NOMO-1 treated with dmso at 0.1 percent for 144 hours (cell line): ENCODE measurements around the gene RAB6C.
"Not testable (repeated sequence)": the region's sequence is repeated elsewhere in the genome, so short reads cannot be mapped to it uniquely, and the experiment has no call there.

ENCODE experiments used
- DNase-seq: peaks from one replicate; lab custom pipeline; 2025; ENCODE audit not compliant: unreplicated experiment; lab: John Stamatoyannopoulos, UW

Gene RAB6C

DNA sequence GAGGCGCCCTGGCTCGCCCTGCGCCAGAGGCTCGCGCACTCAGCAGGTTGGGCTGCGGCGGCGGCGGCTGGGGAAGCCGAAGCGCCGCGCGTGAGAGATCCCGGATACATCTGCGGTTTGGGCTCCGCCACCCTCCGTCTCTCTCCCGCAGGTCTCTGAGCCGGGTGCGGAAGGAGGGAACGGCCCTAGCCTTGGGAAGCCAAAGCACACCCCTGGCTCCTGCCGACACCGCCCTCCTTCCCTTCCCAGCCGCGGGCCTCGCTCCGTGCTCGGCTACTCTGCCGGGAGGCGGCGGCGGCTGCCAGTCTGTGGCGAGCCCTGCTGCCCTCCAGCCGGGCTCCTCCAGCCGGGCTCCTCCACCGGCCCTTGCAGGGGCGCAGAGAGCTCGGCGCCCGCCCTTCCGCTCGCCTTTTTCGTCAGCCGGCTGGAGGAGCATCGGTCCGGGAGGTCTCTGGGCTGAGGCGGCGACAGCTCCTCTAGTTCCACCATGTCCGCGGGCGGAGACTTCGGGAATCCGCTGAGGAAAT is at the start of gene RAB6C:
Gene RAB6C, plus strand, starts transcription at position 38 of the 527 bp plus-strand sequence. Its CDS starts 450 bp downstream, at position 488.
- DNase-seq = not testable (repeated sequence)

DNA sequence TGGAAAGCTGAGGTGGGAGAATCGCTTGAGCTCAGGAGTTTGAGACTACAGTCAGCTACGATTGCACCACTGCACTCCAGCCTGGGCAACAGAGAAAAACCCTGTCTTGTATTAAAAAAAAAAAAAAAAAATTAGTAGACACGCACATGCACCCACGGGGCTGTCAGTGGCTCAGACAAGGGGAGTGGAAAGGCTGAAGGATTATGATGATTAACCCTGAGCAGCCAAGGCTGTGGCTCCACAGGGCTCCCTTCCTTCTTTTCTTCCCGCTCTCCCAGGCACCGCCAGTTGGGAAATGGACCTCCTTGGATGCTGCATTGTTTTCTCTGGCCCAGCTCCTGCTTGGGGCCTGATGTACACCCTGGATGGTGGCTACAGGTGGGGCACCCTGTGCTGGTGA is 49.0 kb upstream of the RAB6C start:
- no peak for DNase-seq

DNA sequence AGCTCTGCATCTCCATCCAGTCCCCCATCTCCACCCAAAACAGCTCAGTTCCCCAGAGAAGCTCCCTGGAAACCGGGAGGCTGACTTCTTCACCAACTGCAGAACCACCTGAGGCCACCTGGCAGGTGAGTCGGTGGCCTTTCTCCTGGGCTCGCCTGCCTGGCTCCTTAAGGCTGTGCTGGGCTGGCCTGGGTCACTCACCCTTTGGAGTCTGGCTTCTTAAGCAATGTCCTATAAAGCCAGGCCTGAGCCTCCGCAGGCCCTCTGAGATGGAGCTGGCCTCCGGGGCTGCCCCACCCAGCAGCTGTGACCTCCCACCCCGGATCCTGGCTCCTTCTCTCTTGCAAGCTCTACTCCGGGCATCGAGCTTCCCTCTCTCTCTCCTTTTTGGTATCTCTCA is 46.1 kb upstream of the RAB6C start:
- DNase-seq = not testable (repeated sequence)

DNA sequence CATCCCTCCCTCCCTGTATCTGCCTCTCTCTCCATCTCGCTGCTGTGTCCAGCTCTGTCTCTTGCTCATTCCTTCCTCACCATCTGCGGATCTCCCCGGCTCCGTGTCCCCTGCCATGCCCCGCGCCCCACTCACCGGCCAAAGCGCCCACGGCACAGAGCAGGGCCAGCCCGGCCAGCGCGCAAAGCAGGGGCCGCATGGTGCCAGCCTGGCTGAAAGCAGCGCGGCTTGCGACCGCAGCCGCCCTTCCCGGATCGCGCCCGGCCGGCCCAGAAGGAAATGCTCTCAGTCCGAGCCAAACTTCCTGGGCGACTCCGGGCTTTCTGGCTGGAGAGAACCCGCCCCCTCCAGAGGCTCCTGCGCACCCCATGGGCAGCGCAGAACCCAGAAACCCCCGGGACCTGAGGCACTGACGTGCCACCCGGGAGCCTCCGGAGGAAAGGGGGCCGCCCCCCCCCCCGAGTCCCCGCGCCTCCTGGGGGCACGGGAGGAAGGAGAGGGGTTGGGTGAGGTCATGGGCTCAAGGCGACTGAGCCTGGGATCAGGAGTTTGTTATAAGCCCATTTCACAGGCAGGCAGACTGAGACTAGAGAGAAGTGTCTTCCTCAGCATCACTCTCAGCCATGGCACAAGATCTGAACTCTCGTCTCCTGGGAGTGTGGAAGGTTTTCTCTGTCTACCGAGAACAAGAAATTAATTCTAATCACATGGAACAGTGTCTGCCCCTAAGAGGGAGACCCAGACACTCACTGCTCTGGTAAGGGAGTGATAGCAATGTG is 45.2 kb upstream of the RAB6C start:
- DNase-seq = no peak

DNA sequence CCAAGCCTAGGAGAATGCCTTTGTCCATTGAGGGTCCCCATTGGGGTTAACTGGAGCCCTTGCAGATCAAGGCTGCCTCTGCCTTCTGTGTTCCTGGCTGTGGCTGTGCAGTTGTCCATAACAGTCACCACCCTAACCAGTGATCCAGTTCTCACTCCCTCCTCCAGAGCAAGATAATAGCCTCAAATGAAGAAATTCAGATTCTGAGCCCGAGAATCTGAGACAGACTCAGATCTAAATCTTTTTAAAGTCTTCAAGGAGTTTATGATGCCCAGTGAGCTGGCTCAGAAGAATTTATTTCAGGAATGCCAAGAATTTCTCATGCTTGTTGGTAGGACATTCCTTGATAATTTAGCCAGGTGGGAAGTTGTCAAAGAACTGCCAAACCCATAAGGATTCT is 44.3 kb upstream of the RAB6C start:
- DNase-seq = no peak

DNA sequence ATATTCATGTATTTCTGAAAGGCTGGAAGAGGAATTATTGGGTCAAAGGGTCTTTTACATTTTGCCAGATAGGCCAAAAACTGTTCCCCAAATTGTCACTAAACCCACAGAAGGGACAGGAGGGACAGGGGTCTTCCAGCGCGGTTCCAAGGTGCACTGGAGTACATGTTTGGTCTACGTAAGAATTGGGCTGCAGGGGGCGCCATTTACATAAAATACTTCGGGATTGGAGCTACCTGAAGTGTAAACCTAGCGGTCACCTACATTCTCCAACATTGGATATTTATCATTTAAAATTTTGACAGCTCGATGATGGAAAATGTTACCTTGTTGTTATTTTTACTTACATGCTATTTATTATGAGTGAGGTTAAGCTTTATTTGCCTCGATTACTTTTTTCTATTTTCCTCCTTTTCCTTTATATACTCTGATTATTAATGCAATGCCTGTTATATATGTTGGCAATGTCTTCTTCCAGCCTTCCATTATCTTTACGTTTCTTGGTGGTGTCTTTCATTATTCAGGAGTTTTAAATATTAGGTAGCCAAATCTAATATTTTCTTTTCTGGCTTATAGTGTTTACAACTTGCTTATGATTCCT is 43.0 kb upstream of the RAB6C start:
- DNase-seq = no peak

DNA sequence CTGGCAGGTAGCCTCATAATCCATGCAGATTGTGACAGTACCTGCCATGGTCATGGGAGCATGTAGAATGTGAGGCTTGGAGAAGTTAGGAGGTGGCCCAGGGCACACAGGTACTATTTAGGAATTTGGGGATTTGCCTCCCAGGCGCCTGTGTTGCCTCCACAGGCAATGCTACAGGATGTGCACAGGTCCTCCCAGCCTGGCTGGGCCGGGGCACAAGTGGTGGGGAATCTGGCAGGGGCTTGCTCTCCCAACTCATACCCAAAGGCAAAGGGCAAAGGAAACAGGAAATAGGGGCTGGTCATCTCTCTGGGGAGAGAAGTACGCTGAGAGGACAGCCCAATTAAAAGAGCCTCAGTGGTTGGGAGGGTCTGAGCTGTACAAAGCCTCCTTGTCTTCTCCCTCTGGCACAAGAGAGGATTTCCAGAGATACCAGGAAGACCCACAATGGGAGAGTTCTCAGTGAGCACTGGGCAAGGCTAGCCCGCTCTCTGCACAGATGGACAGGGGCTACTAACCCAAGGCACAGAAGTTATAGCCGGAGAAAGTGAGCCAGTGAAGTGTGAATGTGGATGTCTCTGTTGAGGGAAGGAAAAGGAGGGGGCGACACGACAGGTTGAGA is 40.5 kb upstream of the RAB6C start:
- DNase-seq = not testable (repeated sequence)

DNA sequence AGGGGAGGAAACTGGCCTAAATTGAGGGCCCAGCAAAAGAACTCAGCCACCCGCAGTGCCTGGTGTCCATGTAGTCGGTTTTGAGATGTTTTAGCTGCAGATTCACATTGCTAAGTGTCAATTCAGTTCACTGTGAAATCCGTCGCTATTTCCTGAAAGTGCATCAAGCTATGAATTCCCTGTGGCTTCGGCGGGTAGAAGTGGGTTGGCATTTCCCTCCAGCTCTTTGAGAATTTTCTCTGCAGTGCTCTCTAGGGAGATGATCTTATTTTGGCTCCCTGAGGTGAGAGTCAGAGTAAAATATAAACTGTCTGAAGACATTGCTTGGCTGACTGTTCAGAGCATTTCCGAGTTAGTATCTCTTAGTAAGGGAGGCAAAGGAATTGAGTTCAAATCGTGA is 36.0 kb upstream of the RAB6C start:
- not testable (repeated sequence) for DNase-seq

DNA sequence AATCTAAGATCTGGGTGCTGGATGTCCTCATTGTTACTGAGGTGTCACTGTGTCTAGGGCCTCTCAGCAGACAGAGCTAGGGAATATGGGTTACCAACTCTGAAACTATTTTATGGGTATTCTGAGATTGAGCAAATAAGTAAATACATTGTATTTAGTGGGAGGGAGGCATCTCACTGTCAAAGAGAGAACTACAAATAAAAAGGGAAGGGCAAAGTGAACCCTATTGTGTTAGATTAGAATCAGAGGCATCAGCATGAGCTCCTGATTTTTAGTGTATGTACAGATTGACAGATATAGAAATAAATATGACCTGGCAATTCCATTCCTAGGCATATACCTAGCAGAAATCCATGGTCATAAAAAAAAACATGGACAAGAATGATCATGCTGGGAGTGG is 33.9 kb upstream of the RAB6C start:
- DNase-seq = no peak

DNA sequence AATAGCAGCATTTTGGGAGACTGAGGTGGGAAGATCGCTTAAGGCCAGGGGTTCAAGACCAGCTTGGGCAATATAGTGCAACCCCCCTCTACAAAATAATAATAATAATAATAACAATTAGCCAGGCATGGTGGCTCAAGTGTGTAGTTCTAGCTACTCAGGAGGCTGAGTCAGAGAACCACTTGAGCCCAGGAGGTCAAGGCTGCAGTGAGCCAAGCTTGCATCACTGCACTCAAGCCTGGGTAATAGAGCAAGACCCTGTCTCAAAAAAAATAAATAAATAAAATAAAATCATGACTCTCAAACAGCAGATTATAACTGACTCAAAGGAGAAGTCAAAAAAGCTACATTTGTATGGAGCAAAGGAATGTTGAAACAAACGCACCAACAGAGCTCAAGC is 31.8 kb upstream of the RAB6C start:
- DNase-seq = not testable (repeated sequence)

DNA sequence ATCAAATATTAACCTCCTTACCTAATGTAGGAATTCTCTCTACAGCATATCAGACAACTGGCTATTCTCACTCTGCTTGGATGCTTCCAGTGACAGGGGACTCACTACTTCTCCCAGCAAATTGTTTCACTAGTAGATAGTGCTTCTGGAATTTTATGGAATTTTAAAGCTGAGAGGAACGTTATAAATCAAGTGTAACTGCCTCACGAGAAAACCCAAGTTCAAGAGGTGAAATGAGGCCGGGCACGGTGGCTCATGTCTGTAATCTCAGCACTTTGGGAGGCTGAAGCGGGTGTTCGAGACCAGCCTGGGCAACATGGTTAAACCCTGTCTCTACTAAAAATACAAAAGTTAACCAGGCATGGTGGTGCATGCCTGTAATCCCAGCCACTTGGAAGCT is 23.3 kb upstream of the RAB6C start:
- not testable (repeated sequence) for DNase-seq

DNA sequence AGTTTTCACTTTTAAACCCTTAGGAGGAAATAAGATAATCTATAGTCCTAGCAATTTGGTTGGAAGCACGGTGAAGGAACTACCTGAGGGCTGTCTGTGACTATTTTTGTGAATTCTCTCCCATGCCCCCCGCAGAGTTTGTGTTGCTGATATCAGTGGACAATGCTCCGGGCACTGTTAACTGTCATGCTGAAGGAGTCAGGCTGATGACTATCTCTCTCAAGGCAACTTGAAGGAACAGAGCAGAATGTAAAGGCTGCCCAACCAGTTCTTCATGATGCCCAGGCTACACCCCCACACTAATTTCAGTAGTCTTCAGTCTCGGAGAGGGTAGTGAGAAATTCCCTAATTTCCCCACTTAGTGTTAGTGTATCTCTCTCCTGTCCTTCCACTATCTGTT is 21.6 kb upstream of the RAB6C start:
- no peak for DNase-seq

DNA sequence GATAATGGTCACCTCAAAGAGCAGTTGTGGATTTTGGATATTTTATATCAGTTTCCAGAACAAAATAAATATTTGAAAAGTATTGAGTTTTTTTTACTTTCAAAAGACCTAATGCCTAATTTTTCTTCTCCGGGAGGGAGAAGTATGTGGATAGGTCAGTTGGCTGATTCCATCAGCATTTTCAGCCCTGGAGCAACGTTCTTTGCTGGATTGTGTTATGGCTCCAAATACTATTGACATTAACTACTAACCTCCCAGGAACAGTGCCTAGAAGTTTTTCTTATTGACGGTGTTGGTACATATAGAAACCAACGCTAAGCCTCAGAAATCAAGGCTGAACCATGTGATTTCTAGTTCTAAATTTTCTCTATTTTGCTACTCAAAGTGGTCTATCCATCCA is 20.7 kb upstream of the RAB6C start:
- DNase-seq = not testable (repeated sequence)

DNA sequence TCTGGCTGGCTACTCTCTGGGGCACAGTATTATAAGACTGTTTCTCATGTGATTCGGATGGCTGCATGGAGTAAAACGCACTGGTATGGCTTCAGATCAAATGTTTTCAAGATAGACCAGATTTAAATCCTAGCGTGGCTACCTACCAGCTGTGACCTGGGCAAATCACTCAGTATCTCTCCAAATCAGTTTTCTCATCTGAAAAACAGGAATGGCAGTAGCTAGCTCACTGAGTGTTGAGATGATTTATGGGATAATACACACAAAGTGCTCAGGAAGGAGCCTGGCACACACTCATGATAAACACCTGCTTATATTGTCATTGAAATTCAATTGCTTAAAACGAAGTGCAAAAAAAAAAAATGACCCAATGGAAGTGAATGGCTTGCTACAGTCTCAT is 10.9 kb upstream of the RAB6C start:
- DNase-seq = not testable (repeated sequence)

DNA sequence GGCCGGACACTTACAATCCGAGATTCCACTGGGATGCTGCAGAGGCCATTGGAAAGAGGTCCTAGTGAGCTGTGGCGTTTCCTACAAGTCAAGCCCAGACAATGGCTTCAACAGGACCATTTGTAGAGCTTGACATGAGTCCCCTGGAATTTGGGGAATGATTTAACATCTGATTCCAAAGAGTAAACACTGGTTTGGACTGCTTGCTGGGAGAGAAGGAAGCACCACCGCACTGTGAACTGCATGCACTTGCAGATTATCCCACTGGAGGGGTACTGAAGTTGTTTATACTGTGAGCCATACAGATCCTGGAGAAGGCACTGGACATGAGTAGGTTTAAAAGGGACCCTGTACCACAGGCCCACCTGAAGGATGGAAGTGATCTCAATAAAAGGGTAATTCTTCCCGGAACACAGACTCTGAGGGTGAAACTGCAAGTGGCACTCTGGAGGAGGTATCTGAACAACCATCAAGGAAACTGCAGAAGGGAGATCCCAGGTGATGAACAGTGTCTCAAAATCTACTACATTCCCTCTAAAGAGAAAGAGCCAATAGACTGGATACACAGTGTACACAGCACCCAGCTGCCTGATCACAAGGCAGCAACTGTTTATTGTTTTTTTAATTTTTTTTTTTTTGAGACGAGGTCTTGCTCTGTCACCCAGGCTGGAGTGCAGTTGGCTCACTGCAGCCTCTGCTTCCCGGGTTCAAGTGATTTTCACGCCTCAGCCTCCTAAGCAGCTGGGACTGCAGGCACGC is 4.3 kb upstream of the RAB6C start:
- DNase-seq = no peak

DNA sequence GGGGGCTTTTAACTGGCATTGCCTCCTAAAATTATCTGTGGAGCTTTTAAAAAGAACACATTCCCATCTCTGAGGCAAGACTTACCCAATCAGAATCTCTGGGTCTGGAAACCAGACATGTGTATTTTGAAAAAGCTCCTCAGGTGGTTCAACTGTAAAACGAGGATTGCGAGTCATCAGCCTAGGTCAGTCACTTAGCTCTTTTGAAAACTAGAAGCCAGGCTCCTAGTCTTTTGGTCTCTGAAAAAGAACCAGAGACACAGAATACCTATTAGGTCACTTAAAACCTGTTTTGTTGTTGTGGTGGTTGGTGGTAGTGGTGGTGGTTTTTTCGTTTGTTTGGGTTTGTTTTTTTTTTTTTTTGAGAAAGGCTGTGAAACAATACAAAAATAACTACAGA is 2.5 kb upstream of the RAB6C start:
- DNase-seq = not testable (repeated sequence)

DNA sequence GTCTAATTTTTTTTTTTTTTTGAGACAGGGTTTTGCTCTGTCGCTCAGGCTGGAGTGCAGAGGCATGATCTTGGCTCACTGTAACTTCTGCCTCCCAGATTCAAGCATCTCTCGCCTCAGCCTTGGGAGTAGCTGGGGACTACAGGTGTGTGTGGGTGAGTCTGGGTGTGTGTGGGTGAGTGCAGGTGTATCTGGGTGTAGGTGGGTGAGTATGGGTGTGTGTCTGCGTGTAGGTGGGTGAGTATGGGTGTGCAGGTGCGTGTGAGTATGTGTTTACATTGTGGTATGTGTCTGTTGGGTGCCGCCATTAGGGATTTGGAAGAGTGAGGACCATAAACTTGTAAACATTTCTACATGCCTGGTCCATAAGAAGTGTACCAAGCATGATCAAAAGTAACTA is 1.5 kb upstream of the RAB6C start:
- no peak for DNase-seq

DNA sequence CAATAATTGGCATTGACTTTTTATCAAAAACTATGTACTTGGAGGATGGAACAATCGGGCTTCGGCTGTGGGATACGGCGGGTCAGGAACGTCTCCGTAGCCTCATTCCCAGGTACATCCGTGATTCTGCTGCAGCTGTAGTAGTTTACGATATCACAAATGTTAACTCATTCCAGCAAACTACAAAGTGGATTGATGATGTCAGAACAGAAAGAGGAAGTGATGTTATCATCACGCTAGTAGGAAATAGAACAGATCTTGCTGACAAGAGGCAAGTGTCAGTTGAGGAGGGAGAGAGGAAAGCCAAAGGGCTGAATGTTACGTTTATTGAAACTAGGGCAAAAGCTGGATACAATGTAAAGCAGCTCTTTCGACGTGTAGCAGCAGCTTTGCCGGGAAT is 780 bp downstream of the RAB6C start:
- not testable (repeated sequence) for DNase-seq

DNA sequence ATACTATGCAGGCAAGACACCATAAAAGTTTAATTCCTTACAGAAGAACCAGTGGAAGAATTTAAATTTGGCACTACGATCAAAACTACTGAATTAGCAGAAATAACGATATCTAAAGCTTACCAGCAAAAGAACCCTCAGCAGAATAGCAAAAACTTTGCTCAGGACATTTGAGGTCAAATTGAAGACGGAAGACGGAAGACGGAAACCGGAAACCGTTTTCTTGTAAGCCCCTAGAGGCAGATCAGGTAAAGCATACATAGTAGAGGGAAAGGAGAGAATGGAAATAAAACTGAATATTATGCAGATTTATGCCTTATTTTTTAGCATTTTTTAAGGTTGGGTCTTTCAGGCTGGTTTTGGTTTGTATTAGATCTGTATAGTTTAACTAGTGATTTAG is 2.2 kb downstream of the RAB6C start:
- DNase-seq = not testable (repeated sequence)

DNA sequence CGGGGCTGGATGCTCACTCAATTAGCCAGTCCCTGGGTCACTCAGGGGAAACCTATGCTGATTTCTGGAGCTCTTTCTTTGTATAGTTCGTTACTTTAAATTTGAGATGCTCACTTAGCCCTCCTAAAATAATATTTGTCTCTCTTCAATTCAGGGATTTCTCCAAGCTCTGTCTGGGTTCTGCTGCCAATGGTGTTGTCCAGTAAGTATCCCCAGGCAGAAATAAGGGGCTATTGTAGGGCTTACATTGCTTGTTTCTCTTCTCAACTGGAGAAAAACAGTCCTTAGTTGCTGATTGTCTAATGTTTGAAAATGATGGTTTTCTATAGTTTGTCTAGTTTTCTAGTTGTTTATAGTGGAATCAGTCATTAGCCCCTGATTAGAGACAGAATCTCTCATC is 5.0 kb downstream of the RAB6C start:
- DNase-seq = no peak

DNA sequence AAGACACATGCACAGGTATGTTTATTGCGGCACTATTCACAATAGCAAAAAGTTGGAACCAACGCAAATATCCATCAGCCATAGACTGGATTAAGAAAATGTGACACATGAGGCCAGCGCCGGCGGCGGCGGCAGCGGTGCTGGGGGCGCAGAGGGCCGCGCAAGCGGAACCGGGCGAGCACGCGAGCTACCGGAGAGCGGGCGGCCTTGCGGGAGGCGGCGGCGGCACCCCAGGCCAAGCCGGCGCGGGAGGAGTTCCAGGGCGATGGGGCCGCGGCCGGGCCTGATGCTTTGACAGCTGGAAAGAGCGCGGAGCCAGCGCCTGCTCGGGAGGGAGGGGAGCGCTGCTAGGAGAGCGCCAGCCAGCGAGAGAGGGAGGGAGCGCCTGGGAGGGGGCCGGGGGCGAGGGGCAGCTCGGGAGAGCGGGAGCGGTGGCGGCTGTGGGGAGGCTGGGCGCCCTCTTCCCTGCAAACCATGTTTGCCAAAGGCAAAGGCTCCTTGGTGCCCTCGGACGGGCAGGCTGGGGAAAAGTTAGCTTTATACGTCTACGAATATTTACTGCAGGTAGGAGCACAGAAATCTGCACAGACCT is 13.0 kb downstream of the RAB6C start:
- not testable (repeated sequence) for DNase-seq
